Gastrocnemius medialis (tissue), 4 donors: ENCODE results near the gene TP73. TPM values are rescaled to one million over a fixed set of nuclear protein-coding genes. Genes with fewer than 3 reads are reported as not detected.

Source experiments
- ATAC-seq, 2 donors: fragments of 150-250 bp; one replicate each; pipeline ENCODE4 v1.9.1; 2016
- DNase-seq, 2 donors: peaks; one replicate each; pipeline ENCODE4 v3.0.0-alpha.2; 2019
- H3K27ac ChIP-seq, 4 donors: fragments of 200-600 bp; sonication (generic); 1 replicate in 1 of 4; 2 replicates in 3 of 4; pipeline ENCODE4 v1.5.1; 2016 to 2018; ENCODE audit warnings: mild to moderate bottlenecking in 2 of 4, moderate library complexity in 1 of 4
- H3K27me3 ChIP-seq, 3 donors: fragments of 200-600 bp; sonication (generic) in 2 of 3; 1 replicate in 1 of 3; 2 replicates in 2 of 3; pipeline versions ENCODE4 v1.5.1 to v1.6.0; 2016 to 2019; ENCODE audit warnings: mild to moderate bottlenecking in 1 of 3, moderate library complexity in 1 of 3
- H3K36me3 ChIP-seq, 2 donors: fragments of 200-600 bp; sonication (generic) in 1 of 2; one replicate each; pipeline ENCODE4 v1.5.1; 2017 to 2018
- H3K4me1 ChIP-seq, 2 donors: fragments of 200-600 bp; sonication (generic) in 1 of 2; one replicate each; pipeline ENCODE4 v1.5.1; 2016 to 2017; ENCODE audit warnings: mild to moderate bottlenecking in 2 of 2
- H3K4me3 ChIP-seq, 4 donors: fragments of 200-600 bp; sonication (generic) in 3 of 4; 1 replicate in 1 of 4; 2 replicates in 3 of 4; pipeline ENCODE4 v1.5.1; 2016 to 2019; ENCODE audit warnings: mild to moderate bottlenecking in 2 of 4
- H3K9me3 ChIP-seq, 3 donors: fragments of 200-600 bp; sonication (generic) in 2 of 3; 1 replicate in 1 of 3; 2 replicates in 2 of 3; pipeline ENCODE4 v1.5.1; 2016 to 2019
- POLR2A ChIP-seq, 2 donors: fragments of 450-650 bp; IDR thresholded peaks; one replicate each; pipeline ENCODE4 v1.6.1; 2017; ENCODE audit warnings: antibody characterized with exemption in 2 of 2, mild to moderate bottlenecking in 2 of 2, moderate library complexity in 2 of 2
- in situ Hi-C, 4 donors: fragments of 200-750 bp; cut with MboI; loops; one replicate each; pipeline versions ENCODE4 v1.15.0 to v1.8.0; 2017; ENCODE audit warnings: low sequenced_read_pairs in 4 of 4
- intact Hi-C: fragments of 100-400 bp; cut with DNase I; formaldehyde crosslinking; loops from one replicate; pipeline ENCODE4 v1.15.1; 2023; ENCODE audit warnings: low total_unique reads
- total RNA-seq, 4 donors: library from RNA; depleted of rRNA; stranded (reverse); fragments of >200 nt; gene quantifications; one replicate each; pipeline versions ENCODE4 v1.1.0 to v1.2.3, GENCODE V29; 2016
- TF ChIP-seq, protein P1 (sequence below), 5 experiments: fragments of 450-650 bp in 3 of 5; fragments of 200-600 bp in 2 of 5; sonication (generic) in 2 of 5; IDR thresholded peaks in 4 of 5; conservative IDR thresholded peaks in 1 of 5; 1 replicate in 4 of 5; 2 replicates in 1 of 5; pipeline ENCODE4 v1.5.1; 2016 to 2019; ENCODE audit warnings: antibody characterized with exemption in 5 of 5, mild to moderate bottlenecking in 3 of 5, moderate library complexity in 3 of 5

Gene TP73
- total RNA-seq, 4 donors from 2014 or later = 0.07 TPM; not detected in 3

DNA sequence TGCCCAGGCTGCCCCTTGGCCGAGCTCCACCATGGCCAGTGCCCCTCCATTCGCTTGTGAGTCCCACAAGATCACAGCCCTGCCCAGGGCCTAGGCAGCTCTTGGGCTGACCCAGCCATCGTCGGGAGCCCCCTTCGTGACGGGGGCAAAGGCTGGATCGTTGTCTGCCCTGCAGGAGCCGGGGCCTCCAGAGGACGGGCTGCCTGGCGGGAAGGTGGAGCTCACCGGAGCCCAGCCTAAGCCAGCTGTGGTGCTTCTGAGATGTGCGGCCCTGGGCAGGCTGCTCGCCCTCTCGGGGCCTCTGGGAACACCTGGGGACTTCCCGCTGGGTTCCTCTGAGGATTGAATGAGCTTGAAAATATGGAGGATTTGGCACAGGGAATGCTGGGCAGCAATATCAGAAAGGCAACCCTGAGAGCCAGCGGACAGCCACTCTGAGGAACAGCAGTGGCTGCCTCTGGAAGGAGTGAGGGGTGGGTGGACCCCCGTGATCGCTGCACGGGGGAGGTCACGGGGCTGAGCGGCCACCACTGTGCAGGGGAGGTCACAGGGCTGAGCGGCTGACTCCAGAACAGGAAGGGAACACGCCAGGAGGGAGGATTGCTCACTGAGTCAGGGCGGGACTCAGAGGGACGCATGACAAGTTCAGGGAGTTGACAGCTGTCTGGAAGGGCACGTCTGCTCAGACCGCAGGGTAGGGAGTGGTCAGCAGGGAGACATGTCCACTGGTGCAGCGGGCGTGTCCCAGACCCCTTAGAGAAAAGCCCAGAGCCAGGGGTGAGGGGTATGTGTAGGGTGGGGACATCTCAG, 19.3 kb downstream of the TP73 start:
- H3K27me3 ChIP-seq = peaks cover 0 to 5% (median 0%) of the 10 kb centered on the region in 3 donors
- TF ChIP-seq, protein P1, sequence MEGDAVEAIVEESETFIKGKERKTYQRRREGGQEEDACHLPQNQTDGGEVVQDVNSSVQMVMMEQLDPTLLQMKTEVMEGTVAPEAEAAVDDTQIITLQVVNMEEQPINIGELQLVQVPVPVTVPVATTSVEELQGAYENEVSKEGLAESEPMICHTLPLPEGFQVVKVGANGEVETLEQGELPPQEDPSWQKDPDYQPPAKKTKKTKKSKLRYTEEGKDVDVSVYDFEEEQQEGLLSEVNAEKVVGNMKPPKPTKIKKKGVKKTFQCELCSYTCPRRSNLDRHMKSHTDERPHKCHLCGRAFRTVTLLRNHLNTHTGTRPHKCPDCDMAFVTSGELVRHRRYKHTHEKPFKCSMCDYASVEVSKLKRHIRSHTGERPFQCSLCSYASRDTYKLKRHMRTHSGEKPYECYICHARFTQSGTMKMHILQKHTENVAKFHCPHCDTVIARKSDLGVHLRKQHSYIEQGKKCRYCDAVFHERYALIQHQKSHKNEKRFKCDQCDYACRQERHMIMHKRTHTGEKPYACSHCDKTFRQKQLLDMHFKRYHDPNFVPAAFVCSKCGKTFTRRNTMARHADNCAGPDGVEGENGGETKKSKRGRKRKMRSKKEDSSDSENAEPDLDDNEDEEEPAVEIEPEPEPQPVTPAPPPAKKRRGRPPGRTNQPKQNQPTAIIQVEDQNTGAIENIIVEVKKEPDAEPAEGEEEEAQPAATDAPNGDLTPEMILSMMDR (IDR thresholded peaks at IDR 0.05 in 4 of 5, conservative IDR thresholded peaks at IDR 0.05 in 1 of 5) = no peak
- no peak for TF ChIP-seq POLR2A (IDR thresholded peaks at IDR 0.05)

GRCh38 chr1:3672231-3672970, 20.1 kb downstream of the TP73 start:
- intact Hi-C loops (no loop called here), in situ Hi-C loops (no loop called here)
- H3K27ac ChIP-seq = no peak overlapping the region
- H3K9me3 ChIP-seq = no peaks in the 10 kb centered on the region
- no peak overlapping the region for H3K4me3 ChIP-seq
- H3K36me3 ChIP-seq = no peaks in the 10 kb centered on the region
- ATAC-seq = no peak
- DNase-seq = no peak
- TF ChIP-seq POLR2A (IDR thresholded peaks at IDR 0.05) = no peak
- TF ChIP-seq, protein P1 (IDR thresholded peaks at IDR 0.05 in 4 of 5, conservative IDR thresholded peaks at IDR 0.05 in 1 of 5) = no peak
- H3K4me1 ChIP-seq = peaks cover 7 to 9% of the 10 kb centered on the region in 2 donors
- peaks cover 0 to 5% (median 0%) of the 10 kb centered on the region in 3 donors for H3K27me3 ChIP-seq

More for the DNA sequence above, 19.3 kb downstream of the TP73 start:
- Histone ChIP-seq H3K9me3 (no peaks in the 10 kb centered on the region), H3K27ac (no peak overlapping the region), H3K36me3 (no peaks in the 10 kb centered on the region), H3K4me1 (peaks cover 7 to 9% of the 10 kb centered on the region in 2 donors), H3K4me3 (no peak overlapping the region)
- no peak for DNase-seq
- ATAC-seq = no peak
- intact Hi-C loops (no loop called here), in situ Hi-C loops (no loop called here)

GRCh38 chr1:3672971-3673361, 20.6 kb downstream of the TP73 start:
- Histone ChIP-seq H3K36me3 (no peaks in the 10 kb centered on the region), H3K9me3 (no peaks in the 10 kb centered on the region), H3K27ac (no peak overlapping the region), H3K4me3 (no peak overlapping the region), H3K27me3 (peaks cover 0 to 5% (median 0%) of the 10 kb centered on the region in 3 donors), H3K4me1 (peaks cover 7 to 9% of the 10 kb centered on the region in 2 donors)
- ATAC-seq (no peak), DNase-seq (no peak)
- in situ Hi-C loops (no loop called here), intact Hi-C loops (no loop called here)
- TF ChIP-seq, protein P1 (IDR thresholded peaks at IDR 0.05 in 4 of 5, conservative IDR thresholded peaks at IDR 0.05 in 1 of 5) = no peak
- no peak for TF ChIP-seq POLR2A (IDR thresholded peaks at IDR 0.05)

- peaks cover 0 to 5% (median 0%) of the 10 kb centered on the region in 3 donors for H3K27me3 ChIP-seq
- no peak for TF ChIP-seq POLR2A (IDR thresholded peaks at IDR 0.05)
- TF ChIP-seq, protein P1 (IDR thresholded peaks at IDR 0.05 in 4 of 5, conservative IDR thresholded peaks at IDR 0.05 in 1 of 5) = no peak
- intact Hi-C loops = no loop called here
- no peaks in the 10 kb centered on the region for H3K36me3 ChIP-seq
- H3K4me1 ChIP-seq = peaks cover 4 to 7% of the 10 kb centered on the region in 2 donors
- H3K27ac ChIP-seq = no peak overlapping the region
- in situ Hi-C loops = no loop called here
- ATAC-seq = no peak
- no peaks in the 10 kb centered on the region for H3K9me3 ChIP-seq
- no peak for DNase-seq
- H3K4me3 ChIP-seq = no peak overlapping the region
Observed at GRCh38 chr1:3673381-3674099, 21.2 kb downstream of the TP73 start.
